Mesendoderm (in vitro differentiated cells): ENCODE results near the gene APOBEC3C.
"Not testable (repeated sequence)": the region's sequence is repeated elsewhere in the genome, so short reads cannot be mapped to it uniquely, and the experiment has no call there.

Source experiments
- DNase-seq: peaks from one replicate; pipeline ENCODE4 v3.0.0; 2013
- H2AK5ac ChIP-seq: 2 replicates; pipeline ENCODE4 v1.6.1; 2013; ENCODE audit warnings: low read length, inconsistent platforms
- H2BK120ac ChIP-seq: 2 replicates; pipeline ENCODE4 v1.6.1; 2013; ENCODE audit warnings: low read depth, mild to moderate bottlenecking, low read length, moderate library complexity, mixed read lengths
- H2BK15ac ChIP-seq: replicated peaks from 2 replicates; pipeline ENCODE4 v1.6.1; 2013; ENCODE audit warnings: low read depth, mild to moderate bottlenecking, moderate library complexity
- H2BK5ac ChIP-seq: 2 replicates; pipeline ENCODE4 v1.6.1; 2013; ENCODE audit warnings: low read length, inconsistent platforms
- H3K18ac ChIP-seq: 2 replicates; pipeline ENCODE4 v1.6.1; 2013; ENCODE audit warnings: mild to moderate bottlenecking, low read length, mixed read lengths
- H3K23ac ChIP-seq: one replicate; pipeline ENCODE4 v1.6.1; 2013; ENCODE audit warnings: low read length
- H3K27ac ChIP-seq: 2 replicates; pipeline ENCODE4 v1.5.1; 2013; ENCODE audit warnings: low read depth, mild to moderate bottlenecking, inconsistent platforms, low read length, moderate library complexity
- H3K27me3 ChIP-seq: 2 replicates; pipeline ENCODE4 v1.6.1; 2013; ENCODE audit warnings: low read length, control low read depth, mild to moderate bottlenecking, inconsistent platforms; ENCODE audit not compliant: insufficient read depth, poor library complexity
- H3K36me3 ChIP-seq: 2 replicates; pipeline ENCODE4 v1.6.1; 2013; ENCODE audit warnings: low read length, inconsistent platforms; ENCODE audit not compliant: control insufficient read depth, insufficient read depth
- H3K4ac ChIP-seq: one replicate; pipeline ENCODE4 v1.6.1; 2013; ENCODE audit warnings: low read depth, mild to moderate bottlenecking, low read length, moderate library complexity
- H3K4me1 ChIP-seq: 2 replicates; pipeline ENCODE4 v1.6.1; 2013; ENCODE audit warnings: low read depth, low read length, inconsistent platforms; ENCODE audit not compliant: control insufficient read depth
- H3K4me2 ChIP-seq: 2 replicates; pipeline ENCODE4 v1.6.1; 2013; ENCODE audit warnings: low read length
- H3K4me3 ChIP-seq: 2 replicates; pipeline ENCODE4 v1.5.1; 2013; ENCODE audit warnings: mild to moderate bottlenecking, low read length
- H3K56ac ChIP-seq: one replicate; pipeline ENCODE4 v1.6.1; 2013; ENCODE audit warnings: low read length
- H3K79me1 ChIP-seq: 2 replicates; pipeline ENCODE4 v1.6.1; 2013; ENCODE audit warnings: low read length, inconsistent platforms
- H3K79me2 ChIP-seq: 2 replicates; pipeline ENCODE4 v1.6.1; 2013; ENCODE audit warnings: mild to moderate bottlenecking, low read length; ENCODE audit not compliant: control insufficient read depth, insufficient read depth
- H3K9ac ChIP-seq: 2 replicates; pipeline ENCODE4 v1.6.1; 2013; ENCODE audit warnings: low read length, inconsistent platforms
- H4K5ac ChIP-seq: one replicate; pipeline ENCODE4 v1.6.1; 2013; ENCODE audit warnings: low read length
- H4K8ac ChIP-seq: one replicate; pipeline ENCODE4 v1.6.1; 2013; ENCODE audit warnings: low read depth, mild to moderate bottlenecking, control low read depth, low read length, moderate library complexity
- WGBS: extraction: QIAGEN DNeasy Blood & Tissue Kit; methylation state at CpG from one replicate; pipeline ENCODE4 v1.1.7; 2013; ENCODE audit warnings: low lambda C conversion rate, missing lambda C conversion rate; ENCODE audit not compliant: insufficient coverage; ENCODE audit errors: extremely low coverage; 5-methylcytosine and 5-hydroxymethylcytosine counted together

The APOBEC3C gene

GRCh38 chr22:39063904-39064303, 49.8 kb downstream of the APOBEC3C start:
- not testable (repeated sequence) for DNase-seq, H2AK5ac ChIP-seq, H3K9ac ChIP-seq, H3K4me3 ChIP-seq, H3K27me3 ChIP-seq, H4K8ac ChIP-seq, H3K79me1 ChIP-seq, H3K79me2 ChIP-seq, H3K18ac ChIP-seq, H4K5ac ChIP-seq, H3K27ac ChIP-seq, H2BK120ac ChIP-seq, H3K23ac ChIP-seq, H3K4me1 ChIP-seq, H2BK15ac ChIP-seq, H2BK5ac ChIP-seq, H3K36me3 ChIP-seq, H3K4ac ChIP-seq, H3K56ac ChIP-seq, H3K4me2 ChIP-seq
- WGBS = no CpG with 5 or more reads among the region's 8 CpGs

GRCh38 chr22:39066442-39067276, 52.6 kb downstream of the APOBEC3C start:
- H2AK5ac ChIP-seq = peak overlapping the region; percentile 12
- not testable (repeated sequence) for H2BK15ac ChIP-seq
- WGBS = no CpG with 5 or more reads among the region's 9 CpGs

GRCh38 chr22:39068033-39068785, 54.2 kb downstream of the APOBEC3C start:
- H3K9ac ChIP-seq = peak overlapping the region; percentile 42
- H4K5ac ChIP-seq = no peak overlapping the region
- WGBS = no CpG with 5 or more reads among the region's 13 CpGs
- H3K23ac ChIP-seq = no peak overlapping the region
- H3K4ac ChIP-seq = no peak overlapping the region
- peak overlapping the region; percentile 92 for H2AK5ac ChIP-seq
- H3K56ac ChIP-seq = peak overlapping the region; percentile 67
- no peak for DNase-seq
- H2BK120ac ChIP-seq = no peak overlapping the region
- H2BK15ac ChIP-seq = no peak overlapping the region
- H3K4me3 ChIP-seq = no peak overlapping the region
- no peaks in the 10 kb centered on the region for H3K79me2 ChIP-seq
- H3K27ac ChIP-seq = peak overlapping the region; percentile 48
- H3K79me1 ChIP-seq = no peaks in the 10 kb centered on the region
- no peaks in the 10 kb centered on the region for H3K27me3 ChIP-seq
- no peaks in the 10 kb centered on the region for H3K36me3 ChIP-seq
- H3K18ac ChIP-seq = peak overlapping the region; percentile 16
- peaks cover 6% of the 10 kb centered on the region for H3K4me1 ChIP-seq
- no peak overlapping the region for H3K4me2 ChIP-seq
- no peak overlapping the region for H4K8ac ChIP-seq
- peak overlapping the region; percentile 76 for H2BK5ac ChIP-seq

More at GRCh38 chr22:39066442-39067276, 52.6 kb downstream of the APOBEC3C start:
- not testable (repeated sequence) for H3K9ac ChIP-seq, H3K36me3 ChIP-seq, DNase-seq, H3K4me1 ChIP-seq, H4K5ac ChIP-seq, H3K23ac ChIP-seq, H3K27me3 ChIP-seq, H3K4ac ChIP-seq, H2BK120ac ChIP-seq, H2BK5ac ChIP-seq, H3K79me1 ChIP-seq, H3K27ac ChIP-seq, H4K8ac ChIP-seq, H3K56ac ChIP-seq, H3K4me3 ChIP-seq, H3K4me2 ChIP-seq, H3K79me2 ChIP-seq
- H3K18ac ChIP-seq = peak overlapping the region; percentile 69
